H1 (cell line): Measurements from ENCODE around the gene GPC6.

Experiments used
- ASH2L ChIP-seq: fragments of 200-600, 300-600 bp; sonication (generic); IDR thresholded peaks from one replicate; pipeline ENCODE4 v1.7.1; 2017; ENCODE audit warnings: low read length
- CBX5 ChIP-seq: fragments of 300-800, 300-1000 bp; sonication (generic); IDR thresholded peaks from 2 replicates; pipeline ENCODE4 v1.7.1; 2016; ENCODE audit warnings: antibody characterized with exemption, low read length, low read depth
- EZH2 ChIP-seq: fragments of 200-600 bp; sonication (generic); IDR thresholded peaks from 2 replicates; pipeline ENCODE4 v1.7.1; 2012; ENCODE audit warnings: low read depth, mild to moderate bottlenecking, moderate library complexity, low read length, inconsistent platforms; ENCODE audit not compliant: severe bottlenecking
- GABPA ChIP-seq: IDR thresholded peaks from 2 replicates; pipeline ENCODE4 v1.6.1; 2011; ENCODE audit warnings: mild to moderate bottlenecking, low read length, moderate library complexity, borderline replicate concordance; ENCODE audit not compliant: insufficient read depth
- POLR2A ChIP-seq, 2 experiments: IDR thresholded peaks; 1 replicate in 1 of 2; 2 replicates in 1 of 2; pipeline ENCODE4 v1.6.1; 2011; ENCODE audit warnings: low read depth in 2 of 2, low read length in 2 of 2, mild to moderate bottlenecking in 2 of 2; ENCODE audit errors: control extremely low read depth in 1 of 2
- RBBP5 ChIP-seq: IDR thresholded peaks from 2 replicates; pipeline ENCODE4 v1.7.1; 2012; ENCODE audit warnings: low read depth, mild to moderate bottlenecking, inconsistent platforms, low read length, moderate library complexity, borderline replicate concordance
- TAF1 ChIP-seq: IDR thresholded peaks from 2 replicates; pipeline ENCODE4 v1.6.1; 2011; ENCODE audit warnings: mild to moderate bottlenecking, low read depth, low read length
- TEAD4 ChIP-seq: IDR thresholded peaks from 2 replicates; pipeline ENCODE4 v1.6.1; 2012; ENCODE audit warnings: low read depth, low read length, inconsistent platforms, mixed read lengths
- ZNF274 ChIP-seq: IDR thresholded peaks from 2 replicates; pipeline ENCODE4 v1.7.0; 2012; ENCODE audit warnings: low read length, borderline replicate concordance; ENCODE audit errors: extremely low read depth
- TF ChIP-seq, protein P1 (sequence below), 3 experiments: IDR thresholded peaks; 1 replicate in 2 of 3; 2 replicates in 1 of 3; pipeline versions ENCODE4 v1.5.1 to v1.6.1; 2011; ENCODE audit warnings: low read length in 3 of 3, mild to moderate bottlenecking in 3 of 3, inconsistent platforms in 2 of 3, low read depth in 1 of 3, moderate library complexity in 1 of 3; ENCODE audit not compliant: insufficient read depth in 1 of 3; ENCODE audit errors: control extremely low read depth in 1 of 3
- TF ChIP-seq, protein P2 (sequence below): IDR thresholded peaks from 2 replicates; pipeline ENCODE4 v1.6.1; 2011; ENCODE audit warnings: low read length, improper control_type of control experiment

DNA sequence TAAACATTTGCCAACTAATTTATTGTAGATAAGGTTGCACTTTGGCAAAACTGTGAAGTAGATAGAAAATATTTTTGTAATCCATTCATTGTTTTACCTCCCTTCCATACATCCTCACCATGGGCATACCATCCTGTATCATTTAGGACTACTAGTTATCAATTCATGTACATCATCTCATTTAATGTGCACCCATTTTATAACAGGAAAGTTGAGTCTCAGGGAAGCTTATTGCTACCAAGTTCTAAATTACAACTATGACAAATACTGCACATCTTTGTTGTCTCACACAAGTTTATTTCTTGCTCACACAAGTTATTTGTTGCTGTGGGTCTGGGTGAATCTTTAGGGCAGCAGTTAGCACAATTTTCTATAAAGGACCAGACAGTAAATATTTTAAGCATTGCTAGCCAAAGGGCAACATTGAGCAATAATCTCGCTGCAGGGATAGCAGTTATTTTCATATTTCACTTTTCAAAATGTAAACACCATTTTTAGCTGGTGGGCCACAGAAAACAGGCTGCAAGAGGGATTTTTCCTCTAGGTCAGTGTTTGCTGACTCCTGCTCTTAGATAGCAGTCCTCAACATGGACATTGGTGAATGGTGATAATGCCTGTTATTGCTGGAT is 276.5 kb downstream of the GPC6 start:
- TF ChIP-seq TAF1 = no peak
- no peak for TF ChIP-seq GABPA
- TF ChIP-seq, protein P1, sequence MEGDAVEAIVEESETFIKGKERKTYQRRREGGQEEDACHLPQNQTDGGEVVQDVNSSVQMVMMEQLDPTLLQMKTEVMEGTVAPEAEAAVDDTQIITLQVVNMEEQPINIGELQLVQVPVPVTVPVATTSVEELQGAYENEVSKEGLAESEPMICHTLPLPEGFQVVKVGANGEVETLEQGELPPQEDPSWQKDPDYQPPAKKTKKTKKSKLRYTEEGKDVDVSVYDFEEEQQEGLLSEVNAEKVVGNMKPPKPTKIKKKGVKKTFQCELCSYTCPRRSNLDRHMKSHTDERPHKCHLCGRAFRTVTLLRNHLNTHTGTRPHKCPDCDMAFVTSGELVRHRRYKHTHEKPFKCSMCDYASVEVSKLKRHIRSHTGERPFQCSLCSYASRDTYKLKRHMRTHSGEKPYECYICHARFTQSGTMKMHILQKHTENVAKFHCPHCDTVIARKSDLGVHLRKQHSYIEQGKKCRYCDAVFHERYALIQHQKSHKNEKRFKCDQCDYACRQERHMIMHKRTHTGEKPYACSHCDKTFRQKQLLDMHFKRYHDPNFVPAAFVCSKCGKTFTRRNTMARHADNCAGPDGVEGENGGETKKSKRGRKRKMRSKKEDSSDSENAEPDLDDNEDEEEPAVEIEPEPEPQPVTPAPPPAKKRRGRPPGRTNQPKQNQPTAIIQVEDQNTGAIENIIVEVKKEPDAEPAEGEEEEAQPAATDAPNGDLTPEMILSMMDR (IDR thresholded peaks at IDR 0.05; ENCODE audit: control extremely low read depth in 1 of 3, insufficient read depth in 1 of 3, low read depth in 1 of 3, low read length in 3 of 3) = no peak
- TF ChIP-seq, protein P2, sequence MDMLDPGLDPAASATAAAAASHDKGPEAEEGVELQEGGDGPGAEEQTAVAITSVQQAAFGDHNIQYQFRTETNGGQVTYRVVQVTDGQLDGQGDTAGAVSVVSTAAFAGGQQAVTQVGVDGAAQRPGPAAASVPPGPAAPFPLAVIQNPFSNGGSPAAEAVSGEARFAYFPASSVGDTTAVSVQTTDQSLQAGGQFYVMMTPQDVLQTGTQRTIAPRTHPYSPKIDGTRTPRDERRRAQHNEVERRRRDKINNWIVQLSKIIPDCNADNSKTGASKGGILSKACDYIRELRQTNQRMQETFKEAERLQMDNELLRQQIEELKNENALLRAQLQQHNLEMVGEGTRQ = no peak
- TF ChIP-seq ASH2L = no peak
- no peak for TF ChIP-seq POLR2A (IDR thresholded peaks at IDR 0.05; ENCODE audit: control extremely low read depth in 1 of 2, low read depth in 2 of 2, low read length in 2 of 2)
- TF ChIP-seq RBBP5 = no peak
- no peak for TF ChIP-seq CBX5
- TF ChIP-seq EZH2 = no peak
- TF ChIP-seq ZNF274 = no peak
- no peak for TF ChIP-seq TEAD4
